IMR-90 (cell line): ENCODE results near the gene ATRAID.

ENCODE experiments used
- CTCF ChIP-seq: conservative IDR thresholded peaks from 2 replicates; pipeline ENCODE4 v1.5.1; 2012; ENCODE audit warnings: mild to moderate bottlenecking, low read depth, low read length, improper control_type of control experiment
- MAFK ChIP-seq: IDR thresholded peaks from 2 replicates; pipeline ENCODE4 v1.6.1; 2012; ENCODE audit warnings: low read depth, low read length, improper control_type of control experiment
- POLR2A ChIP-seq: IDR thresholded peaks from 2 replicates; pipeline ENCODE4 v1.6.1; 2012; ENCODE audit warnings: mild to moderate bottlenecking, low read depth, low read length
- RAD21 ChIP-seq: IDR thresholded peaks from 2 replicates; pipeline ENCODE4 v1.6.1; 2012; ENCODE audit warnings: low read length, improper control_type of control experiment

- TF ChIP-seq CTCF (no peak), POLR2A (no peak), RAD21 (no peak), MAFK (no peak)
These were observed 30.1 kb downstream of the ATRAID start for GRCh38 chr2:27241761-27242613.
